Keratinocyte (primary cell): ENCODE results near the gene CA11. TPM values are rescaled to one million over a fixed set of nuclear protein-coding genes. Genes with fewer than 3 reads are reported as not detected.
A peak's percentile ranks its signal among the peaks of the same experiment; 100 is the strongest.

Experiments used
- DNase-seq: peaks from one replicate; pipeline ENCODE4 v3.0.0-alpha.2; 2011; ENCODE audit warnings: low read depth, missing footprints, low spot score
- FAIRE-seq: peaks from 2 replicates; lab custom pipeline; 2011; peaks lifted over from hg19 to GRCh38; lab: Jason Lieb, UNC
- H2AFZ ChIP-seq: 2 replicates; pipeline ENCODE4 v1.6.0; 2012; ENCODE audit warnings: low read length, control low read depth, inconsistent platforms; ENCODE audit not compliant: control insufficient read depth
- H3K27ac ChIP-seq: 2 replicates; pipeline ENCODE4 v1.5.1; 2011; ENCODE audit warnings: low read length; ENCODE audit not compliant: control insufficient read depth, insufficient read depth
- H3K27me3 ChIP-seq: 3 replicates; pipeline ENCODE4 v1.6.0; 2011; ENCODE audit warnings: low read length; ENCODE audit not compliant: control insufficient read depth, insufficient read depth; ENCODE audit errors: extremely low read depth
- H3K36me3 ChIP-seq, 2 experiments: 2 replicates in 1 of 2; 3 replicates in 1 of 2; pipeline ENCODE4 v1.5.1; 2011; ENCODE audit warnings: low read length in 2 of 2, mild to moderate bottlenecking in 1 of 2; ENCODE audit not compliant: control insufficient read depth in 2 of 2, insufficient read depth in 2 of 2; ENCODE audit errors: extremely low read depth in 1 of 2
- H3K4me1 ChIP-seq: 3 replicates; pipeline ENCODE4 v1.5.1; 2011; ENCODE audit warnings: low read length; ENCODE audit not compliant: control insufficient read depth, insufficient read depth; ENCODE audit errors: extremely low read depth
- H3K4me2 ChIP-seq: 3 replicates; pipeline ENCODE4 v1.6.0; 2011; ENCODE audit warnings: low read depth, low read length; ENCODE audit not compliant: control insufficient read depth, insufficient read depth; ENCODE audit errors: extremely low read depth
- H3K4me3 ChIP-seq, 3 experiments: fragments of 200-600 bp in 1 of 3; sonication (generic) in 1 of 3; 2 replicates in 2 of 3; 3 replicates in 1 of 3; pipeline ENCODE4 v1.5.1; 2011 to 2016; ENCODE audit warnings: low read length in 3 of 3, mild to moderate bottlenecking in 3 of 3, control low read depth in 2 of 3, inconsistent platforms in 1 of 3, low read depth in 1 of 3, mixed read lengths in 1 of 3, mixed run types in 1 of 3, moderate library complexity in 1 of 3; ENCODE audit not compliant: control insufficient read depth in 2 of 3, insufficient read depth in 2 of 3; ENCODE audit errors: extremely low read depth in 1 of 3
- H3K79me2 ChIP-seq: 2 replicates; pipeline ENCODE4 v1.6.0; 2012; ENCODE audit warnings: low read length; ENCODE audit not compliant: control insufficient read depth, insufficient read depth
- H3K9ac ChIP-seq: 3 replicates; pipeline ENCODE4 v1.6.0; 2011; ENCODE audit warnings: low read length; ENCODE audit not compliant: control insufficient read depth, insufficient read depth; ENCODE audit errors: extremely low read depth
- H3K9me1 ChIP-seq: 3 replicates; pipeline ENCODE4 v1.6.0; 2011; ENCODE audit warnings: low read length; ENCODE audit not compliant: control insufficient read depth, insufficient read depth; ENCODE audit errors: extremely low read depth
- H3K9me3 ChIP-seq: 2 replicates; pipeline ENCODE4 v1.5.1; 2012; ENCODE audit warnings: low read depth, low read length; ENCODE audit not compliant: control insufficient read depth
- H4K20me1 ChIP-seq: 3 replicates; pipeline ENCODE4 v1.6.0; 2011; ENCODE audit warnings: low read length; ENCODE audit not compliant: control insufficient read depth, insufficient read depth; ENCODE audit errors: extremely low read depth
- EZH2 ChIP-seq: IDR thresholded peaks from one replicate; pipeline ENCODE4 v1.6.1; 2012; ENCODE audit warnings: inconsistent platforms, mild to moderate bottlenecking, low read length, moderate library complexity
- dilution Hi-C: fragments of 300-500 bp; cut with MboI; formaldehyde crosslinking; loops from one replicate; pipeline ENCODE4 v1.7.0; 2020; ENCODE audit warnings: low sequenced_read_pairs; ENCODE audit not compliant: extremely low pct_ligation_motif_present
- polyA plus RNA-seq, 5 experiments: library from polyadenylated mRNA; depleted of rRNA in 3 of 5; stranded (reverse) in 3 of 5; stranded (forward) in 1 of 5; unstranded in 1 of 5; fragments of >200 nt; gene quantifications; 1 replicate in 1 of 5; 2 replicates in 3 of 5; 3 replicates in 1 of 5; pipeline versions ENCODE4 v1.2.1 to v1.2.3, GENCODE V29; 2011 to 2012; ENCODE audit warnings: missing spikeins in 2 of 5, low read depth in 1 of 5, low replicate concordance in 1 of 5
- TF ChIP-seq, protein P1 (sequence below), 3 experiments: IDR thresholded peaks in 1 of 3; conservative IDR thresholded peaks in 1 of 3; optimal IDR thresholded peaks in 1 of 3; 2 replicates in 2 of 3; 3 replicates in 1 of 3; pipeline versions ENCODE3 to v1.5.1; 2011; ENCODE audit warnings: low read length in 3 of 3, mild to moderate bottlenecking in 3 of 3, moderate library complexity in 2 of 3, control low read depth in 1 of 3, inconsistent platforms in 1 of 3; ENCODE audit not compliant: insufficient read depth in 2 of 3; ENCODE audit errors: extremely low read depth in 1 of 3

CA11 gene
- polyA plus RNA-seq, 1 donor (not counting 4 experiments of a cell fraction or from before 2014, with no cell fraction given), result 1.6 TPM

DNA sequence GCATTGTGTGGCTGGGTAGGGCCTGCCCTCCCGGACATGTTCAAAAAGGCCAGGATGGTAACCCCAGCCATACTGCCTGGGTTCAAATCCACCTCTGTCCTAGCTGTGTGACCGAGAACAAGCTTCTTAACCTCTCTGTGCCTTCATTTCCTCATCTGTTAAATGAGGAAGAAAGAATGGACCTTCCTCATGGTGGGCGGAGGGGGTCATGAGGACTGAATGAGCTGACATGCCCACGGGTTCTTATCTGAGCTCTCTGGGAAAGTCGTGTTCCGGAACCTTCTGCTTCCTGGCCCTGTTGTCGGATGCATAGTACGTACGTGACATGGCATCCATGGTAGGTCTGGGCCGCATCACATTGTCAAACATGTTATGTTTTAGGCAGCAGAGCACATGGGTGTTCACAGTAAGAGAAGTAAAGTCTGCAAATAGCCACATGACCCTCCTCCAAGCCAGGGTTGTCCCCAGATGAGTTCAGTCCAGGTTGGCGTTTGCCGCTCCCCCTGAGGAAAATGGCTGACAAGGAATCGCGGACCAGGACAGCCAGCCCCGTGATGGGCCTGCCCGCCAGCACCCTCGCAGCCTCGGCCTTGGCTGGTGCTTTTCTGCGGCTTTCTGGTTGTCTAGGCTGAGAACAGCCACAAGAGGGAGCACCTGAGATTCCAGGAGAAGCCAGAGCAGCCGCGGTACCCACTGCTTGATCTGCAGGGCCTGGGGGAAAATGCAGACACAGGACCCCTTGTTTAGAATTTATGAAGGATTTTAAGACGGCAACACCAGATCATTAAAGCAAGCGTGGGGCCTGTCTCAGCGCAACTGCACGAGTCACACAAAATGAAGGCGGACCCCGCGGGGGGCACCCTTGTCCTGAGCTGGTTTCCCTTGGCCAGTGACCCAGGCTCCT lies 29.2 kb upstream of the CA11 start:
- no peak overlapping the region for H2AFZ ChIP-seq
- no peak for TF ChIP-seq EZH2
- TF ChIP-seq, protein P1, sequence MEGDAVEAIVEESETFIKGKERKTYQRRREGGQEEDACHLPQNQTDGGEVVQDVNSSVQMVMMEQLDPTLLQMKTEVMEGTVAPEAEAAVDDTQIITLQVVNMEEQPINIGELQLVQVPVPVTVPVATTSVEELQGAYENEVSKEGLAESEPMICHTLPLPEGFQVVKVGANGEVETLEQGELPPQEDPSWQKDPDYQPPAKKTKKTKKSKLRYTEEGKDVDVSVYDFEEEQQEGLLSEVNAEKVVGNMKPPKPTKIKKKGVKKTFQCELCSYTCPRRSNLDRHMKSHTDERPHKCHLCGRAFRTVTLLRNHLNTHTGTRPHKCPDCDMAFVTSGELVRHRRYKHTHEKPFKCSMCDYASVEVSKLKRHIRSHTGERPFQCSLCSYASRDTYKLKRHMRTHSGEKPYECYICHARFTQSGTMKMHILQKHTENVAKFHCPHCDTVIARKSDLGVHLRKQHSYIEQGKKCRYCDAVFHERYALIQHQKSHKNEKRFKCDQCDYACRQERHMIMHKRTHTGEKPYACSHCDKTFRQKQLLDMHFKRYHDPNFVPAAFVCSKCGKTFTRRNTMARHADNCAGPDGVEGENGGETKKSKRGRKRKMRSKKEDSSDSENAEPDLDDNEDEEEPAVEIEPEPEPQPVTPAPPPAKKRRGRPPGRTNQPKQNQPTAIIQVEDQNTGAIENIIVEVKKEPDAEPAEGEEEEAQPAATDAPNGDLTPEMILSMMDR (optimal IDR thresholded peaks at IDR 0.05 in 1 of 3, IDR thresholded peaks at IDR 0.05 in 1 of 3, conservative IDR thresholded peaks at IDR 0.05 in 1 of 3; ENCODE audit: extremely low read depth in 1 of 3, insufficient read depth in 2 of 3, low read length in 3 of 3), result peak; percentile 71 to 93 (median 73)
- DNase-seq (no peak), FAIRE-seq (peak; percentile 63)
- no peak overlapping the region for H3K27ac ChIP-seq
- no peaks in the 10 kb centered on the region for H3K36me3 ChIP-seq
- H3K79me2 ChIP-seq, result no peaks in the 10 kb centered on the region
- dilution Hi-C loops, result no loop called here
- H3K27me3 ChIP-seq, result no peaks in the 10 kb centered on the region
- no peaks in the 10 kb centered on the region for H3K9me1 ChIP-seq
- H3K4me2 ChIP-seq, result no peak overlapping the region
- no peak overlapping the region for H3K4me3 ChIP-seq
- H3K4me1 ChIP-seq, result no peaks in the 10 kb centered on the region
- no peak overlapping the region for H3K9ac ChIP-seq
- no peaks in the 10 kb centered on the region for H4K20me1 ChIP-seq
- H3K9me3 ChIP-seq, result no peaks in the 10 kb centered on the region

DNA sequence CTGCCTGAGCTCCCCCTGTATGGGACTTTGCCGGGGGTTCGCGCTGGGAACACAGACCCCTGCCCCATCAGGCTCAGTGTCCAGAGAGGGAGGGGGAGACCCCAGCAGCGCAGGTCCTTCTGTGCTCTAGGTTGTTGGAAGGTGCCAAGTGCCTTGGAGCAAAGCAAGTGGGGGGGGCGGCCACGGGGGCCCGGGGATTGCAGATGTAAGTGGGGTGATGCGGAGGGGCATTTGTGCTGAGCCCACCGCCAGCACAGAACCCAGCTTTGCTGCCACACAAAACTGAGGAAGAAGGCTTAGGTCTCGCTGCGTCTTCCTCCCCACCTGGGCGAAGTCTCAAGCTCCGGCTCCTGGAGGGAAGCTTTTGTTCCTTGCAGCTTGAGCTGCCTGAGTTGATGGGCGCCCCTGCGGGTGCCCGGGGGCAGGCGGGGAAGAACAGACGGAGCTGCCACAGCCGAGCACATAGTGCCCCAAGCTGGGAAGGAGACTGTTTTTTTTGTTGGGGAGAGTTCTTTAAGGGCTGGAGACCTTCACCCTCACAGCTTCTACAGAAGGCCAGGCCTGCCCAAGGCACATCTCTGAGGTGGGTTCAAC lies 28.3 kb upstream of the CA11 start:
- Histone ChIP-seq H3K9me3 (no peaks in the 10 kb centered on the region), H3K27me3 (no peaks in the 10 kb centered on the region), H2AFZ (no peak overlapping the region), H3K9me1 (no peaks in the 10 kb centered on the region), H3K36me3 (no peaks in the 10 kb centered on the region), H3K4me1 (no peaks in the 10 kb centered on the region), H4K20me1 (no peaks in the 10 kb centered on the region), H3K9ac (no peak overlapping the region), H3K79me2 (no peaks in the 10 kb centered on the region), H3K4me2 (no peak overlapping the region), H3K27ac (no peak overlapping the region), H3K4me3 (no peak overlapping the region)
- FAIRE-seq (no peak), DNase-seq (no peak)
- dilution Hi-C loops, result no loop called here
- TF ChIP-seq EZH2, result no peak
- TF ChIP-seq, protein P1 (optimal IDR thresholded peaks at IDR 0.05 in 1 of 3, IDR thresholded peaks at IDR 0.05 in 1 of 3, conservative IDR thresholded peaks at IDR 0.05 in 1 of 3; ENCODE audit: extremely low read depth in 1 of 3, insufficient read depth in 2 of 3, low read length in 3 of 3), result no peak
